ENCODE measurements around the gene PCDH12. TPM values are rescaled to one million over a fixed set of nuclear protein-coding genes. Genes with fewer than 3 reads are reported as not detected.

The PCDH12 gene
- polyA plus RNA-seq, 1 of the 3 experiments (the other 2 are of a cell fraction): 0.02 TPM

- H3F3A ChIP-seq (replicated peaks; ENCODE audit: insufficient read depth): no peaks in the 10 kb centered on the region
- peaks cover 0 to 15% of the 10 kb centered on the region in 2 experiments; a peak in 1 of 4 replicates for H3K4me1 ChIP-seq (ENCODE audit: control insufficient read depth in 1 of 2, insufficient read depth in 2 of 2, low read depth in 1 of 2, low read length in 1 of 2)
- ChIA-PET CTCF (interaction anchor here (1.0 to 20.3 kb wide), 9 partner anchors 10 to 275 kb away, joined by 3 to 256 read pairs (median 4); partner anchors contain the start of gene PCDH12), POLR2A (interaction anchor here (1.2 to 1.9 kb wide), 2 partner anchors 17 to 20 kb away, joined by 3 to 6 read pairs; partner anchors contain the start of gene DELE1)
- no peak overlapping the region for H3K4me2 ChIP-seq
- no peaks in the 10 kb centered on the region for H4K20me1 ChIP-seq (ENCODE audit: insufficient read depth)
- H3K9me2 ChIP-seq: no peaks in the 10 kb centered on the region
- H3K9me3 ChIP-seq: no peaks in the 10 kb centered on the region
- DNase-seq: no peak
- no peak overlapping the region for H2AFZ ChIP-seq (ENCODE audit: low read depth)
- TF ChIP-seq SIN3A (IDR thresholded peaks at IDR 0.05; ENCODE audit: borderline replicate concordance, low read depth, low read length) (no peak), GABPA (IDR thresholded peaks at IDR 0.05; ENCODE audit: low read depth) (no peak), MEF2A (IDR thresholded peaks at IDR 0.05; ENCODE audit: borderline replicate concordance, low read depth) (no peak), TEAD4 (IDR thresholded peaks at IDR 0.05; ENCODE audit: borderline replicate concordance, insufficient read depth) (no peak), FOXM1 (IDR thresholded peaks at IDR 0.05; ENCODE audit: low read depth) (no peak), CHD2 (IDR thresholded peaks at IDR 0.05; ENCODE audit: low read length, partially characterized antibody) (no peak), MXI1 (IDR thresholded peaks at IDR 0.05; ENCODE audit: low read depth, low read length) (no peak), IRF3 (IDR thresholded peaks at IDR 0.05; ENCODE audit: low read depth, low read length) (no peak), RCOR1 (IDR thresholded peaks at IDR 0.05; ENCODE audit: low read length) (no peak), USF2 (IDR thresholded peaks at IDR 0.05; ENCODE audit: borderline replicate concordance, low read depth, low read length) (no peak), ZBTB33 (IDR thresholded peaks at IDR 0.05; ENCODE audit: borderline replicate concordance, low read depth) (no peak), RFX5 (IDR thresholded peaks at IDR 0.05; ENCODE audit: low read length) (no peak), RAD21 (IDR thresholded peaks at IDR 0.05; ENCODE audit: low read length) (no peak), GATA2 (CRISPR knock-in tag; IDR thresholded peaks at IDR 0.05) (no peak), EP300 (IDR thresholded peaks at IDR 0.05; ENCODE audit: borderline replicate concordance in 1 of 2, low read depth in 1 of 2, low read length in 1 of 2) (no peak), TCF12 (IDR thresholded peaks at IDR 0.05) (no peak)
- TF ChIP-seq, protein P1, sequence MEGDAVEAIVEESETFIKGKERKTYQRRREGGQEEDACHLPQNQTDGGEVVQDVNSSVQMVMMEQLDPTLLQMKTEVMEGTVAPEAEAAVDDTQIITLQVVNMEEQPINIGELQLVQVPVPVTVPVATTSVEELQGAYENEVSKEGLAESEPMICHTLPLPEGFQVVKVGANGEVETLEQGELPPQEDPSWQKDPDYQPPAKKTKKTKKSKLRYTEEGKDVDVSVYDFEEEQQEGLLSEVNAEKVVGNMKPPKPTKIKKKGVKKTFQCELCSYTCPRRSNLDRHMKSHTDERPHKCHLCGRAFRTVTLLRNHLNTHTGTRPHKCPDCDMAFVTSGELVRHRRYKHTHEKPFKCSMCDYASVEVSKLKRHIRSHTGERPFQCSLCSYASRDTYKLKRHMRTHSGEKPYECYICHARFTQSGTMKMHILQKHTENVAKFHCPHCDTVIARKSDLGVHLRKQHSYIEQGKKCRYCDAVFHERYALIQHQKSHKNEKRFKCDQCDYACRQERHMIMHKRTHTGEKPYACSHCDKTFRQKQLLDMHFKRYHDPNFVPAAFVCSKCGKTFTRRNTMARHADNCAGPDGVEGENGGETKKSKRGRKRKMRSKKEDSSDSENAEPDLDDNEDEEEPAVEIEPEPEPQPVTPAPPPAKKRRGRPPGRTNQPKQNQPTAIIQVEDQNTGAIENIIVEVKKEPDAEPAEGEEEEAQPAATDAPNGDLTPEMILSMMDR (IDR thresholded peaks at IDR 0.05): no peak; the same call in 1 of the 2 replicates
- TF ChIP-seq, protein P2, sequence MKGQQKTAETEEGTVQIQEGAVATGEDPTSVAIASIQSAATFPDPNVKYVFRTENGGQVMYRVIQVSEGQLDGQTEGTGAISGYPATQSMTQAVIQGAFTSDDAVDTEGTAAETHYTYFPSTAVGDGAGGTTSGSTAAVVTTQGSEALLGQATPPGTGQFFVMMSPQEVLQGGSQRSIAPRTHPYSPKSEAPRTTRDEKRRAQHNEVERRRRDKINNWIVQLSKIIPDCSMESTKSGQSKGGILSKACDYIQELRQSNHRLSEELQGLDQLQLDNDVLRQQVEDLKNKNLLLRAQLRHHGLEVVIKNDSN (IDR thresholded peaks at IDR 0.05; ENCODE audit: borderline replicate concordance, low read depth): no peak
- no peak overlapping the region for H3K4me3 ChIP-seq (ENCODE audit: low read depth in 2 of 2, low read length in 1 of 2)
- H3K27me3 ChIP-seq (ENCODE audit: insufficient read depth): no peaks in the 10 kb centered on the region
- H3K27ac ChIP-seq (ENCODE audit: low read depth in 2 of 2, low read length in 1 of 2): peak overlapping the region in 1 of 2 experiments; percentile 20; a peak in 1 of 4 replicates
- H3K79me2 ChIP-seq (ENCODE audit: insufficient read depth): no peaks in the 10 kb centered on the region
- 67% methylated on average over 6 of the region's 6 CpGs for WGBS (ENCODE audit: low lambda C conversion rate)
- no peak overlapping the region for H3K9ac ChIP-seq
- H3K36me3 ChIP-seq (replicated peaks in 1 of 2; ENCODE audit: control insufficient read depth in 1 of 2, insufficient read depth in 2 of 2, low read length in 1 of 2): peaks cover 0 to 33% of the 10 kb centered on the region in 2 experiments
Observed at GRCh38 chr5:141940695-141941271, 17.2 kb downstream of the PCDH12 start.

Data from SK-N-SH (cell line).